PC-3 (cell line): ENCODE measurements around the gene CRTC3. TPM values are rescaled to one million over a fixed set of nuclear protein-coding genes. Genes with fewer than 3 reads are reported as not detected.

Experiments used
- ATAC-seq: fragments of 200-7000 bp; cut with Tn5 transposase; 2 replicates; pipeline ENCODE4 v1.9.1; 2020; ENCODE audit warnings: mild to moderate bottlenecking, moderate library complexity
- BruUV-seq: library from RNA; stranded (reverse); fragments of 400-500 nt; replicated peaks from 2 replicates; lab custom pipeline; 2021; lab: Mats Ljungman, UMichigan
- CTCF ChIA-PET: fragments of 300-600 bp; sonication (Branson Sonifier 250); formaldehyde crosslinking; loops from one replicate; lab custom pipeline; 2022; ENCODE audit warnings: antibody characterized with exemption; lab: Charles Lee
- POLR2A ChIA-PET: fragments of 300-600 bp; sonication (Branson Sonifier 250); formaldehyde crosslinking; loops from one replicate; lab custom pipeline; 2022; ENCODE audit warnings: antibody characterized with exemption; ENCODE audit not compliant: unreplicated experiment; lab: Charles Lee
- DNase-seq: peaks from one replicate; pipeline ENCODE4 v3.0.0-alpha.2; 2015
- H2AFZ ChIP-seq: fragments of 300-600 bp; sonication (generic); 2 replicates; pipeline ENCODE4 v1.6.0; 2016; ENCODE audit warnings: antibody characterized with exemption, low read length
- H3F3A ChIP-seq: fragments of 300-600 bp; sonication (generic); one replicate; pipeline ENCODE4 v1.6.0; 2017; ENCODE audit warnings: antibody characterized with exemption, low read length, control low read depth, mild to moderate bottlenecking; ENCODE audit not compliant: unreplicated experiment
- H3K27ac ChIP-seq: fragments of 300-600 bp; sonication (generic); 2 replicates; pipeline ENCODE4 v1.5.1; 2016; ENCODE audit warnings: mild to moderate bottlenecking, low read length
- H3K27me3 ChIP-seq: fragments of 300-600 bp; sonication (generic); 2 replicates; pipeline ENCODE4 v1.6.1; 2016; ENCODE audit warnings: low read length, mixed read lengths
- H3K36me3 ChIP-seq: fragments of 300-600 bp; sonication (generic); 2 replicates; pipeline ENCODE4 v1.6.1; 2016; ENCODE audit warnings: low read depth, mixed run types, low read length, mixed read lengths
- H3K4me1 ChIP-seq: fragments of 300-600 bp; sonication (generic); 2 replicates; pipeline ENCODE4 v1.5.1; 2016; ENCODE audit warnings: low read length; ENCODE audit not compliant: insufficient read depth
- H3K4me2 ChIP-seq: fragments of 300-600 bp; sonication (generic); 2 replicates; pipeline ENCODE4 v1.6.0; 2016; ENCODE audit warnings: low read length
- H3K4me3 ChIP-seq: fragments of 300-600 bp; sonication (generic); 2 replicates; pipeline ENCODE4 v1.5.1; 2016; ENCODE audit warnings: mild to moderate bottlenecking, low read length, mixed read lengths
- H3K79me2 ChIP-seq: fragments of 300-600 bp; sonication (generic); 2 replicates; pipeline ENCODE4 v1.6.1; 2017; ENCODE audit warnings: low read length, mixed read lengths
- H3K9ac ChIP-seq: fragments of 300-600 bp; sonication (generic); 2 replicates; pipeline ENCODE4 v1.6.0; 2016; ENCODE audit warnings: mild to moderate bottlenecking, low read length
- H3K9me2 ChIP-seq: fragments of 300-600 bp; sonication (generic); replicated peaks from 2 replicates; pipeline ENCODE4 v1.6.1; 2016; ENCODE audit warnings: mixed run types, low read length, mixed read lengths
- H3K9me3 ChIP-seq: fragments of 300-600 bp; sonication (generic); 2 replicates; pipeline ENCODE4 v1.6.1; 2016; ENCODE audit warnings: low read length, mixed read lengths
- H4K20me1 ChIP-seq: fragments of 300-600 bp; sonication (generic); 2 replicates; pipeline ENCODE4 v1.6.1; 2016; ENCODE audit warnings: low read length, mixed read lengths
- EZH2 ChIP-seq: fragments of 300-600 bp; sonication (generic); IDR thresholded peaks from one replicate; pipeline ENCODE4 v1.6.1; 2017; ENCODE audit warnings: antibody characterized with exemption, mild to moderate bottlenecking, low read length; ENCODE audit not compliant: unreplicated experiment
- EZH2phosphoT487 ChIP-seq: fragments of 300-600 bp; sonication (generic); IDR thresholded peaks from 2 replicates; pipeline ENCODE4 v1.6.1; 2018; ENCODE audit warnings: mild to moderate bottlenecking, antibody characterized with exemption, low read length, borderline replicate concordance
- intact Hi-C: fragments of 100-400 bp; cut with micrococcal nuclease; formaldehyde crosslinking; loops from 2 replicates; pipeline ENCODE4 v1.9.0; 2023
- total RNA-seq: library from RNA; depleted of rRNA; stranded (reverse); fragments of >200 nt; gene quantifications from 2 replicates; pipeline ENCODE4 v1.2.3, GENCODE V29; 2014
- TF ChIP-seq, protein P1 (sequence below): fragments of 300-600 bp; sonication (generic); conservative IDR thresholded peaks from 2 replicates; pipeline ENCODE4 v1.5.1; 2017; ENCODE audit warnings: antibody characterized with exemption, low read depth, mild to moderate bottlenecking, low read length

Gene CRTC3
- total RNA-seq, 1 experiment from 2014 or later: 12.4 TPM

DNA sequence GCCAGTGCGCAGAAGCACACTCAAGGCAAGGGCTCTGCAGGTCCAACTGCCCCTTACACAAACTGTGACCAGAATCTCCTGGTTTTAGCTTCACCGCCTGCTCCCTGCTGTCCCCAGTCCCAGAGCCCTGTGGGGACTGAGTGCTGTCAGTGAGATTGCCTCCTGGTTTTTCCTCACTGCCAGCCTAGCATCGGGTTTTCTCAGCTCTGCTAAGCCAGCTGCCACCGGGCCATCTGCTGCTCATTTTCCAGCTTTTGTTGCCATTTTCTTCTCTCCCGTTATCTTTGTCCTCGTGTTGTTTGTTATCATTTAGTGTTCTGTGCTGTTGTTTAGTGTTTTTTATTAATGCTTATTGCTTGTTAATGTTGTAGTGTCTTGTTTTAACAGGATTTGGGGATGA lies 108.0 kb downstream of the CRTC3 start:
- ChIA-PET POLR2A (no interaction called here), CTCF (no interaction called here)
- Histone ChIP-seq H3K27me3 (no peaks in the 10 kb centered on the region), H3K9ac (no peak overlapping the region), H3K4me1 (no peaks in the 10 kb centered on the region), H3F3A (no peaks in the 10 kb centered on the region), H3K4me3 (no peak overlapping the region), H3K4me2 (no peak overlapping the region), H3K9me2 (no peaks in the 10 kb centered on the region), H3K36me3 (peaks cover 2% of the 10 kb centered on the region; the same call in 1 of the 2 replicates), H3K79me2 (no peaks in the 10 kb centered on the region), H4K20me1 (no peaks in the 10 kb centered on the region), H3K9me3 (no peaks in the 10 kb centered on the region), H2AFZ (no peak overlapping the region), H3K27ac (no peak overlapping the region)
- no TSS peak for BruUV-seq
- TF ChIP-seq, protein P1, sequence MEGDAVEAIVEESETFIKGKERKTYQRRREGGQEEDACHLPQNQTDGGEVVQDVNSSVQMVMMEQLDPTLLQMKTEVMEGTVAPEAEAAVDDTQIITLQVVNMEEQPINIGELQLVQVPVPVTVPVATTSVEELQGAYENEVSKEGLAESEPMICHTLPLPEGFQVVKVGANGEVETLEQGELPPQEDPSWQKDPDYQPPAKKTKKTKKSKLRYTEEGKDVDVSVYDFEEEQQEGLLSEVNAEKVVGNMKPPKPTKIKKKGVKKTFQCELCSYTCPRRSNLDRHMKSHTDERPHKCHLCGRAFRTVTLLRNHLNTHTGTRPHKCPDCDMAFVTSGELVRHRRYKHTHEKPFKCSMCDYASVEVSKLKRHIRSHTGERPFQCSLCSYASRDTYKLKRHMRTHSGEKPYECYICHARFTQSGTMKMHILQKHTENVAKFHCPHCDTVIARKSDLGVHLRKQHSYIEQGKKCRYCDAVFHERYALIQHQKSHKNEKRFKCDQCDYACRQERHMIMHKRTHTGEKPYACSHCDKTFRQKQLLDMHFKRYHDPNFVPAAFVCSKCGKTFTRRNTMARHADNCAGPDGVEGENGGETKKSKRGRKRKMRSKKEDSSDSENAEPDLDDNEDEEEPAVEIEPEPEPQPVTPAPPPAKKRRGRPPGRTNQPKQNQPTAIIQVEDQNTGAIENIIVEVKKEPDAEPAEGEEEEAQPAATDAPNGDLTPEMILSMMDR: no peak
- no peak for TF ChIP-seq EZH2
- TF ChIP-seq EZH2phosphoT487: no peak
- intact Hi-C loops: no loop called here
- ATAC-seq (no peak), DNase-seq (no peak)

DNA sequence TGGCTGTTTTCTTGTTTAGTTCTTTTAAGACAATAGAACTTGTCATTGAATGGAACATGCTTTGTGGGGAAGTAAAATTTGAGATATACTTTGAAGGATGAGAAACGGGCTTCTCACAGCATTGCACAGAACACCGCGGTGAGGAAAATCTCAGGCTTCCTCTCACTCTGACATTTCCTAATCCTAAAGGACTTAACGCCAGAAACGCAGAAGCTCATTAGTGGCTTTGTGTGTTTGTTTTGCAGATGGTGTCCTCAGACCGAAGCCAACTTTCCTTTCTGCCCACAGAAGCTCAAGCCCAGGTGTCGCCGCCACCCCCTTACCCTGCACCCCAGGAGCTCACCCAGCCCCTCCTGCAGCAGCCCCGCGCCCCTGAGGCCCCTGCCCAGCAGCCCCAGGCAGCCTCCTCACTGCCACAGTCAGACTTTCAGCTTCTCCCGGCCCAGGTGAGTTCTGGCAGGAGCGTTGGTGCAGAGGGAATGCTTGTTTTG lies 108.5 kb downstream of the CRTC3 start:
- no peak overlapping the region for H3K27ac ChIP-seq
- H3K4me3 ChIP-seq: no peak overlapping the region

DNA sequence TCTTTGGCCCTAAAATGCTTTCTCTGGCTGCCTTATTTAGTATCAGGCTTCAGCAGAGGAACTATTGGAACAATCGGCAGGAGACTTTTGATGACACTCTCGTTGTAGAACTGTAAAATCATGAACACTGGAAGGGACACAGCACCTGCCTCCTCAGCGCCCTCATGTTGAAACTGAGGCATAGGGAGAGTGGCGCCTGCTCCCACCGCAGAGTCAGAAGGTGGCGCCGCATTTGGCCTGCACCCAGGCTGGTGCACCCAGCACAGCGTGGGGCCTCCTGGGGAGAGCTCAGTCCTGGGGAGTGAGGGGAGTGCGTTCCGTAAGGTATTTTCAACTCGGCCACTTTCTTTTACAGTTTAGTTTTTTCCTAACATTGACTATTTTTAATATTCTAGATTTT lies 109.2 kb downstream of the CRTC3 start:
- Histone ChIP-seq H3K4me1 (no peaks in the 10 kb centered on the region), H3K4me2 (no peak overlapping the region), H3K9ac (no peak overlapping the region), H3K27me3 (no peaks in the 10 kb centered on the region), H4K20me1 (no peaks in the 10 kb centered on the region), H3K9me2 (no peaks in the 10 kb centered on the region), H3K79me2 (no peaks in the 10 kb centered on the region), H3K4me3 (no peak overlapping the region), H3F3A (no peaks in the 10 kb centered on the region), H3K9me3 (no peaks in the 10 kb centered on the region), H3K36me3 (no peaks in the 10 kb centered on the region; the same call in 1 of the 2 replicates), H2AFZ (no peak overlapping the region), H3K27ac (no peak overlapping the region)
- TF ChIP-seq, protein P1: no peak
- TF ChIP-seq EZH2phosphoT487: no peak
- no peak for TF ChIP-seq EZH2
- CTCF ChIA-PET: no interaction called here
- no peak for ATAC-seq
- DNase-seq: no peak
- BruUV-seq: no TSS peak
- POLR2A ChIA-PET: no interaction called here
- intact Hi-C loops: no loop called here

More for the DNA sequence above, 108.5 kb downstream of the CRTC3 start:
- Histone ChIP-seq H3K9me3 (no peaks in the 10 kb centered on the region), H3K4me1 (no peaks in the 10 kb centered on the region), H3K4me2 (no peak overlapping the region), H3K9ac (no peak overlapping the region), H3K9me2 (no peaks in the 10 kb centered on the region), H2AFZ (no peak overlapping the region), H3K27me3 (no peaks in the 10 kb centered on the region), H3K36me3 (peaks cover 2% of the 10 kb centered on the region; the same call in 1 of the 2 replicates), H4K20me1 (no peaks in the 10 kb centered on the region), H3K79me2 (no peaks in the 10 kb centered on the region), H3F3A (no peaks in the 10 kb centered on the region)
- ChIA-PET CTCF (no interaction called here), POLR2A (no interaction called here)
- BruUV-seq: no TSS peak
- DNase-seq (no peak), ATAC-seq (no peak)
- TF ChIP-seq EZH2 (no peak), EZH2phosphoT487 (no peak)
- TF ChIP-seq, protein P1: no peak
- intact Hi-C loops: no loop called here
